ENCODE measurements around the gene DYNC2I2. TPM values are rescaled to one million over a fixed set of nuclear protein-coding genes. Genes with fewer than 3 reads are reported as not detected.

Gene DYNC2I2
- total and polyA plus RNA-seq, 10 of the 15 experiments (the other 5 are each of a cell fraction or from before 2014, with no cell fraction given): 0.89 to 118 (median 47.9) TPM

DNA sequence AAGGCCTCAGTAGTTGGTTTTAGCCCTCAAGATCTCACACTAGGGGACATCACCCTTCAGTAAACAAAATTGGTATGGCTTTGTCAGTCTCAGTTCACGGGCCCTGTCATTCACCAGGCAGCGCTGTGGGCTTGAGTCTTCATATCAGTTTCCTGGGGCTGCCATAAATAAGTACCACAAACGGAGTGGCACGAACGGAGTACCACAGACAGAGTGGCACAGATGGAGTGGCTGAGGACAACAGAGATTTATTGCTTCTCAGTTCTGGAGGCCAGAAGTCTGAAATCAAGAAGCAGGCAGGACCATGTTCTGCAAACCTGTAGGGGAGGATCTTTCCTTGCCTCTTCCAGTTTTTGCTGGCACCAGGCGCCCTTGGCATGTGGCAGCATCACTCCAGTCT is 37.5 kb downstream of the DYNC2I2 start:
- Histone ChIP-seq H3K4me3 (no peak overlapping the region), H3K4me2 (ENCODE audit: control insufficient read depth, insufficient read depth) (no peak overlapping the region), H3K4me1 (ENCODE audit: control insufficient read depth, insufficient read depth, low read length) (no peaks in the 10 kb centered on the region), H3K27ac (ENCODE audit: control insufficient read depth, insufficient read depth) (no peak overlapping the region), H3K9ac (ENCODE audit: control insufficient read depth, insufficient read depth, low read length) (no peak overlapping the region), H3K9me3 (replicated peaks; ENCODE audit: control insufficient read depth, insufficient read depth, low read length) (no peaks in the 10 kb centered on the region), H3K79me2 (ENCODE audit: control insufficient read depth, insufficient read depth, low read length) (no peaks in the 10 kb centered on the region), H3K36me3 (ENCODE audit: control insufficient read depth in 2 of 2, insufficient read depth in 2 of 2, low read length in 1 of 2) (peaks cover 13 to 23% of the 10 kb centered on the region in 2 experiments), H3K27me3 (replicated peaks in 1 of 2; ENCODE audit: control insufficient read depth in 2 of 2, insufficient read depth in 2 of 2, low read length in 1 of 2) (no peaks in the 10 kb centered on the region), H4K20me1 (ENCODE audit: control insufficient read depth, insufficient read depth) (no peaks in the 10 kb centered on the region), H2AFZ (ENCODE audit: control insufficient read depth, low read depth, low read length) (no peak overlapping the region)
- DNase-seq (ENCODE audit: low read depth, low spot score) (no peak), FAIRE-seq (no peak), ATAC-seq (no peak)
- WGBS (ENCODE audit: insufficient coverage, insufficient replicate concordance, low lambda C conversion rate, missing lambda C conversion rate): 96% methylated on average over 6 of the region's 6 CpGs
- ChIA-PET CTCF (no interaction called here), POLR2A (no interaction called here), RAD21 (ENCODE audit: unreplicated experiment) (no interaction called here), SMC1A (ENCODE audit: uncharacterized antibody, unreplicated experiment) (no interaction called here)
- in situ Hi-C loops (cut with MboI): no loop called here
- intact Hi-C loops (cut with micrococcal nuclease; ENCODE audit: unreplicated experiment): no loop called here
- no peak for TF ChIP-seq ATF3 (IDR thresholded peaks at IDR 0.05; ENCODE audit: borderline replicate concordance, extremely low read depth, low read depth, low read length)
- TF ChIP-seq RFX5 (IDR thresholded peaks at IDR 0.05; ENCODE audit: low read depth, low read length): no peak
- TF ChIP-seq GABPA (IDR thresholded peaks at IDR 0.05; ENCODE audit: low read depth): no peak
- no peak for TF ChIP-seq ZBTB40 (IDR thresholded peaks at IDR 0.05; ENCODE audit: borderline replicate concordance)
- no peak for TF ChIP-seq ZNF207 (IDR thresholded peaks at IDR 0.05; ENCODE audit: borderline replicate concordance)
- TF ChIP-seq EZH2 (IDR thresholded peaks at IDR 0.05; ENCODE audit: borderline replicate concordance, control insufficient read depth, low read depth, low read length): no peak
- TF ChIP-seq ZSCAN29 (IDR thresholded peaks at IDR 0.05): no peak
- no peak for TF ChIP-seq FOS (IDR thresholded peaks at IDR 0.05; ENCODE audit: borderline replicate concordance, extremely low read depth, insufficient read length)
- no peak for TF ChIP-seq EP300 (IDR thresholded peaks at IDR 0.05; ENCODE audit: borderline replicate concordance in 1 of 2, control insufficient read depth in 1 of 2, low read depth in 2 of 2, low read length in 2 of 2)
- TF ChIP-seq SRF (IDR thresholded peaks at IDR 0.05; ENCODE audit: low read depth in 2 of 2, low read length in 2 of 2): no peak
- TF ChIP-seq ZNF274 (IDR thresholded peaks at IDR 0.05; ENCODE audit: insufficient read depth, insufficient read length): no peak
- no peak for TF ChIP-seq RAD51 (IDR thresholded peaks at IDR 0.05)
- TF ChIP-seq MTA2 (IDR thresholded peaks at IDR 0.05; ENCODE audit: low read depth): no peak
- TF ChIP-seq, protein P1, sequence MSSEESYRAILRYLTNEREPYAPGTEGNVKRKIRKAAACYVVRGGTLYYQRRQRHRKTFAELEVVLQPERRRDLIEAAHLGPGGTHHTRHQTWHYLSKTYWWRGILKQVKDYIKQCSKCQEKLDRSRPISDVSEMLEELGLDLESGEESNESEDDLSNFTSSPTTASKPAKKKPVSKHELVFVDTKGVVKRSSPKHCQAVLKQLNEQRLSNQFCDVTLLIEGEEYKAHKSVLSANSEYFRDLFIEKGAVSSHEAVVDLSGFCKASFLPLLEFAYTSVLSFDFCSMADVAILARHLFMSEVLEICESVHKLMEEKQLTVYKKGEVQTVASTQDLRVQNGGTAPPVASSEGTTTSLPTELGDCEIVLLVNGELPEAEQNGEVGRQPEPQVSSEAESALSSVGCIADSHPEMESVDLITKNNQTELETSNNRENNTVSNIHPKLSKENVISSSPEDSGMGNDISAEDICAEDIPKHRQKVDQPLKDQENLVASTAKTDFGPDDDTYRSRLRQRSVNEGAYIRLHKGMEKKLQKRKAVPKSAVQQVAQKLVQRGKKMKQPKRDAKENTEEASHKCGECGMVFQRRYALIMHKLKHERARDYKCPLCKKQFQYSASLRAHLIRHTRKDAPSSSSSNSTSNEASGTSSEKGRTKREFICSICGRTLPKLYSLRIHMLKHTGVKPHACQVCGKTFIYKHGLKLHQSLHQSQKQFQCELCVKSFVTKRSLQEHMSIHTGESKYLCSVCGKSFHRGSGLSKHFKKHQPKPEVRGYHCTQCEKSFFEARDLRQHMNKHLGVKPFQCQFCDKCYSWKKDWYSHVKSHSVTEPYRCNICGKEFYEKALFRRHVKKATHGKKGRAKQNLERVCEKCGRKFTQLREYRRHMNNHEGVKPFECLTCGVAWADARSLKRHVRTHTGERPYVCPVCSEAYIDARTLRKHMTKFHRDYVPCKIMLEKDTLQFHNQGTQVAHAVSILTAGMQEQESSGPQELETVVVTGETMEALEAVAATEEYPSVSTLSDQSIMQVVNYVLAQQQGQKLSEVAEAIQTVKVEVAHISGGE (CRISPR knock-in tag; IDR thresholded peaks at IDR 0.05): no peak
- no peak for TF ChIP-seq POLR2A (IDR thresholded peaks at IDR 0.05; ENCODE audit: low read depth, low read length)
- no peak for TF ChIP-seq IRF3 (IDR thresholded peaks at IDR 0.05)
- no peak for TF ChIP-seq PML (IDR thresholded peaks at IDR 0.05; ENCODE audit: low read length)
- BruUV-seq (replicated peaks): no TSS peak

Measured in GM12878 (cell line).